ENCODE results near the gene TSPAN8.

DNA sequence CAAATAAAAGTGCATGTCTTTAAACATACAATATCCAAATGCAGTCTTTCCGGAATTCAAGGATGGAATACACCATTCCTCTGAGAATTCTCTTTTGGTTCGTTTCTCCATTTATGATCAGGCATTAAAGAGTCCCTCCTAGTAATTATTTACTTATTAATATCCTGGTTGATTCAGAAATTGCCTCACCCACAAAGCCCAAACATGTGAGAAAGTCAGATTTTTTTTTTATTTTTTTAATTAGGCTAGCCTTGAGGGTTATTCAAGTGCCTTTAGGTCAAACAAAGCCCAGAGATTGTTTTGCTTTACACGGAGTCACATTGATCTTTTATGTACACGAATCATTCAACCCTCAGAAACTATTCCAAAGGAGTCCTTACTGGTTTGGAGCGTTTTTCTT lies 6.4 kb upstream of the TSPAN8 start:
- no peak for TF ChIP-seq CTCF (IDR thresholded peaks at IDR 0.05 in 4 of 5, conservative IDR thresholded peaks at IDR 0.05 in 1 of 5)
- TF ChIP-seq POLR2A (IDR thresholded peaks at IDR 0.05): no peak
